CD4-positive, alpha-beta T cell treated with Interleukin-6 for 4 hours (primary cell): ENCODE data around the gene PSMC4.

Source experiments
- DNase-seq: peaks from one replicate; pipeline ENCODE4 v3.0.0-alpha.2; 2020; ENCODE audit warnings: mixed read lengths

Gene PSMC4

GRCh38 chr19:39970675-39971379 lies at the start of gene PSMC4:
PSMC4 (plus strand) TSS chr19:39971165; CDS start chr19:39971203, 38 bp downstream.
- DNase-seq: peak; percentile 99

- no peak for DNase-seq
Measured at GRCh38 chr19:39923862-39924261, 47.1 kb upstream of the PSMC4 start.

- no peak for DNase-seq
Measured at GRCh38 chr19:39924389-39924788, 46.6 kb upstream of the PSMC4 start.

GRCh38 chr19:39924952-39925351 lies 46.0 kb upstream of the PSMC4 start:
- no peak for DNase-seq

GRCh38 chr19:39926170-39926760 lies 44.7 kb upstream of the PSMC4 start:
- DNase-seq: no peak

- no peak for DNase-seq
Measured at GRCh38 chr19:39927076-39927475, 43.9 kb upstream of the PSMC4 start.

- no peak for DNase-seq
Measured at GRCh38 chr19:39927524-39928356, 43.2 kb upstream of the PSMC4 start.

- DNase-seq: no peak
Measured at GRCh38 chr19:39928357-39928725, 42.6 kb upstream of the PSMC4 start.

GRCh38 chr19:39929750-39930149 lies 41.2 kb upstream of the PSMC4 start:
- no peak for DNase-seq

- DNase-seq: no peak
Measured at GRCh38 chr19:39934584-39935363, 36.2 kb upstream of the PSMC4 start, which contains the start of gene FCGBP. FCGBP (minus strand) TSS chr19:39934634.

GRCh38 chr19:39935364-39935661 lies 35.7 kb upstream of the PSMC4 start:
- no peak for DNase-seq

- DNase-seq: no peak
Measured at GRCh38 chr19:39936020-39936419, 34.9 kb upstream of the PSMC4 start.

GRCh38 chr19:39936622-39937021 lies 34.3 kb upstream of the PSMC4 start:
- DNase-seq: no peak

GRCh38 chr19:39937094-39937720 lies 33.8 kb upstream of the PSMC4 start:
- peak; percentile 36 for DNase-seq

GRCh38 chr19:39937787-39938186 lies 33.2 kb upstream of the PSMC4 start:
- no peak for DNase-seq

GRCh38 chr19:39939556-39939955 lies 31.4 kb upstream of the PSMC4 start:
- no peak for DNase-seq

- no peak for DNase-seq
Measured at GRCh38 chr19:39940221-39940833, 30.6 kb upstream of the PSMC4 start.

- DNase-seq: no peak
Measured at GRCh38 chr19:39941151-39941550, 29.8 kb upstream of the PSMC4 start.

GRCh38 chr19:39941615-39942365 lies 29.2 kb upstream of the PSMC4 start:
- DNase-seq: peak; percentile 59

- no peak for DNase-seq
Measured at GRCh38 chr19:39942366-39942730, 28.6 kb upstream of the PSMC4 start.

GRCh38 chr19:39943586-39943985 lies 27.4 kb upstream of the PSMC4 start:
- no peak for DNase-seq

GRCh38 chr19:39946532-39946931 lies 24.4 kb upstream of the PSMC4 start:
- no peak for DNase-seq
